Progenitor cell of endocrine pancreas (in vitro differentiated cells): Measurements from ENCODE around the gene OR4X1. TPM values are rescaled to one million over a fixed set of nuclear protein-coding genes. Genes with fewer than 3 reads are reported as not detected.
A peak's percentile ranks its signal among the peaks of the same experiment; 100 is the strongest.
"Not testable (repeated sequence)": the region's sequence is repeated elsewhere in the genome, so short reads cannot be mapped to it uniquely, and the experiment has no call there.

Source experiments
- DNase-seq: peaks from one replicate; pipeline ENCODE4 v3.0.0; 2021; ENCODE audit warnings: low spot score; ENCODE audit not compliant: unreplicated experiment
- H3K27ac Mint-ChIP-seq: 2 replicates; pipeline ENCODE4 v1.8.0; 2021; ENCODE audit warnings: mild to moderate bottlenecking, moderate library complexity, mixed read lengths
- H3K27me3 Mint-ChIP-seq: 2 replicates; pipeline ENCODE4 v1.8.0; 2021; ENCODE audit warnings: mixed read lengths
- H3K36me3 Mint-ChIP-seq: 2 replicates; pipeline ENCODE4 v1.8.0; 2022; ENCODE audit warnings: mixed read lengths; ENCODE audit not compliant: insufficient read depth
- H3K4me1 Mint-ChIP-seq: 2 replicates; pipeline ENCODE4 v1.8.0; 2021; ENCODE audit warnings: low read depth, mixed read lengths
- H3K4me3 Mint-ChIP-seq: 2 replicates; pipeline ENCODE4 v1.8.0; 2021; ENCODE audit warnings: low read depth, mild to moderate bottlenecking, moderate library complexity, mixed read lengths
- H3K9me3 Mint-ChIP-seq: 2 replicates; pipeline ENCODE4 v1.8.0; 2021; ENCODE audit warnings: low read depth, mixed read lengths
- CTCF ChIP-seq: fragments of 200-600 bp; sonication (generic); IDR thresholded peaks from one replicate; pipeline ENCODE4 v1.5.0; 2021; ENCODE audit warnings: antibody characterized with exemption, mild to moderate bottlenecking; ENCODE audit not compliant: unreplicated experiment
- total RNA-seq: library from RNA; stranded (reverse); gene quantifications from 2 replicates; pipeline ENCODE4 v1.2.1, GENCODE V29; 2021

Gene OR4X1
- total RNA-seq, 1 donor from 2014 or later, result not detected

DNA sequence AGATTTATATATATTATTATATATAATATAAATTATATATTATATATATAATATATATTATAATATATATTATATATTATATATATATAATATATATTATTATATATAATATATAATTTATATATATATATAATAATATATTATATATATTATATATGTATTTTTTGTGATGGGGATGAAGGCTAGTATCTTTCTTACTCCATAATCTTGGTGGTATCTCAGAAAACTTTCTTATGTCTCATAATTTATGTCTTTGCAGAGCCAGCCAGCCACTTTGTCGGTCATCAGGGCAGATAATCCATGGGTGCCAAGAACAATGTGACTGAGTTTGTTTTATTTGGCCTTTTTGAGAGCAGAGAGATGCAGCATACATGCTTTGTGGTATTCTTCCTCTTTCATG, 42.3 kb downstream of the OR4X1 start, which contains the start of gene OR4S1:
TSS of gene OR4S1 (plus strand) at position 301 of the 400 bp plus-strand sequence. CDS start at position 301, 0 bp downstream.
- Mint-ChIP-seq H3K27ac (no peak within 1 kb of the TSS), H3K36me3 (no peaks in the 10 kb centered on the region), H3K9me3 (peaks cover 33% of the 10 kb centered on the region)

DNA sequence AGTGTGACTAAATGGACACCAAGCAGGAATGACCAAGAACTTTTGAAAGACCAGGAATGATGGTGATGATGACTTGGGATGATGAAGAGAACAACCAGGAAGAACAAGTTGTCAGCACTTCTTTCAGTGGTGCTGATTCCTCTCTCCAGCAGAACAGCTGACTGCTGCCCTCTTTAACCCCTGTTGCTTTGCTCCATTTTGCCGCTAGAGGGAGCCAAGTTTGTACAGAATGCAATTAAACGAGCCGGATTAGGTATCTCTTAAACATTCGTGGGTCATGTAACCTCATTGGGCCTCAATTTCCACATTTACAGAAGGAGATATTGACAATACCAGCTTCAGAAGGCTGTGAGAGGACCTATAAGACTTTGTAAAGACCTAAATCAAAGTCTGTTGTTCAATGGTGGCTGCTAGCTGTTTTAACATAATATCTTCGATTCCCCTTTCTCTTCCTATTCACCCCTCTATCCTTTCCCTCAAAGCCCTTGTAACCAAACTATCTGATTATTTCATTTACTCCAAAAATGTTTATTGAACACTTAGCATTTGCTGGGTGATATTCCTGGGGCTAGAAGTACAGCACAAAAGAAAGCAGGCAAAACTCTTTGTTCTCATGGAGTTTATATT, 44.2 kb downstream of the OR4X1 start:
- H3K27ac Mint-ChIP-seq, result no peak overlapping the region
- peaks cover 38% of the 10 kb centered on the region for H3K9me3 Mint-ChIP-seq
- no peaks in the 10 kb centered on the region for H3K36me3 Mint-ChIP-seq
- DNase-seq, result peak; percentile 16
- no peaks in the 10 kb centered on the region for H3K4me1 Mint-ChIP-seq
- no peaks in the 10 kb centered on the region for H3K27me3 Mint-ChIP-seq
- H3K4me3 Mint-ChIP-seq, result no peak overlapping the region
- TF ChIP-seq CTCF, result peak; percentile 59

More for the DNA sequence above, 42.3 kb downstream of the OR4X1 start, which contains the start of gene OR4S1:
- Mint-ChIP-seq H3K4me1 (no peaks in the 10 kb centered on the region), H3K27me3 (no peaks in the 10 kb centered on the region), H3K4me3 (no peak within 1 kb of the TSS)
- no peak for TF ChIP-seq CTCF
- DNase-seq, result no peak

DNA sequence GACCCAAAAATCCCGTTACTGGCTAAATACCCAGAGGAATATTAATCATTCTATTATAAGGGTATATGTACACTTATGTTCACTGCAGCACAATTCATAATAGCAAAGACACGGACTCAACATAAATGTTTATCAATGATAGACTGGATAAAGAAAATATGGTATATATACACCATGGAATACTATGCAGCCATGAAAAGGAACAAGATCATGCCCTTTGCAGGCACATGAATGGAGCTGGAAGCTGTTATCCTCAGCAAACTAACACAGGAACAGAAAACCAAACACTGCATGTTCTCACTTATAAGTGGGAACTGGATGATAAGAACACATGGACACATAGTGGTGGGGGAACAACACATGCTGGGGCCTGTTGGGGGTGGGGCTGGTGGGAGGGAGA, 49.9 kb downstream of the OR4X1 start:
- peaks cover 46% of the 10 kb centered on the region for H3K9me3 Mint-ChIP-seq
- not testable (repeated sequence) for H3K4me3 Mint-ChIP-seq, H3K27ac Mint-ChIP-seq, H3K27me3 Mint-ChIP-seq, H3K36me3 Mint-ChIP-seq, H3K4me1 Mint-ChIP-seq, DNase-seq

Other genes starting within 250 kb of the OR4X1 start
- not detected in 2 replicates for gene OR4B1, start 47.1 kb upstream of the OR4X1 start, total RNA-seq
- gene OR4X2, start 18.8 kb upstream of the OR4X1 start, total RNA-seq, result not detected in 2 replicates
- not detected in 2 replicates for gene OR4S1, start 42.4 kb downstream of the OR4X1 start, total RNA-seq
- gene OR4C3, start 61.1 kb downstream of the OR4X1 start, total RNA-seq, result not detected in 2 replicates
- not detected in 2 replicates for gene OR4C5, start 102.6 kb downstream of the OR4X1 start, total RNA-seq
- not detected in 2 replicates for gene OR4A47, start 224.9 kb downstream of the OR4X1 start, total RNA-seq